Epidermal melanocyte (primary cell): ENCODE data around the gene METTL15.
"Not testable (repeated sequence)": the region's sequence is repeated elsewhere in the genome, so short reads cannot be mapped to it uniquely, and the experiment has no call there.

Experiments
- DNase-seq: peaks from one replicate; pipeline ENCODE4 v3.0.0; 2011; ENCODE audit warnings: low spot score; ENCODE audit not compliant: insufficient read length

Gene METTL15

GRCh38 chr11:28107750-28108618 is at the start of gene METTL15, which contains the start of gene KIF18A:
TSS of gene METTL15 (plus strand) at chr11:28108388. CDS start at chr11:28113335, 4,947 bp downstream.
TSS of gene KIF18A (minus strand) at chr11:28108156. CDS start at chr11:28097947, 10,209 bp downstream.
- DNase-seq = peak; percentile 65

- DNase-seq = no peak
Observed at GRCh38 chr11:28071305-28071704, 36.9 kb upstream of the METTL15 start.

GRCh38 chr11:28072321-28072720 is 35.9 kb upstream of the METTL15 start:
- no peak for DNase-seq

GRCh38 chr11:28077521-28077920 is 30.7 kb upstream of the METTL15 start:
- no peak for DNase-seq

GRCh38 chr11:28083118-28083517 is 25.1 kb upstream of the METTL15 start:
- no peak for DNase-seq

- no peak for DNase-seq
Observed at GRCh38 chr11:28086569-28086968, 21.6 kb upstream of the METTL15 start.

- not testable (repeated sequence) for DNase-seq
Observed at GRCh38 chr11:28087192-28087591, 21.0 kb upstream of the METTL15 start.

- not testable (repeated sequence) for DNase-seq
Observed at GRCh38 chr11:28087693-28088092, 20.5 kb upstream of the METTL15 start.

- DNase-seq = no peak
Observed at GRCh38 chr11:28089378-28089777, 18.8 kb upstream of the METTL15 start.

- DNase-seq = no peak
Observed at GRCh38 chr11:28090052-28090749, 18.0 kb upstream of the METTL15 start.

- no peak for DNase-seq
Observed at GRCh38 chr11:28092786-28093185, 15.4 kb upstream of the METTL15 start.

- DNase-seq = no peak
Observed at GRCh38 chr11:28098257-28098656, 9.9 kb upstream of the METTL15 start.

- DNase-seq = no peak
Observed at GRCh38 chr11:28099715-28100114, 8.5 kb upstream of the METTL15 start.

- no peak for DNase-seq
Observed at GRCh38 chr11:28100665-28101064, 7.5 kb upstream of the METTL15 start.

GRCh38 chr11:28102300-28102699 is 5.9 kb upstream of the METTL15 start:
- DNase-seq = not testable (repeated sequence)

GRCh38 chr11:28104425-28104824 is 3.8 kb upstream of the METTL15 start:
- no peak for DNase-seq

- DNase-seq = no peak
Observed at GRCh38 chr11:28104984-28105383, 3.2 kb upstream of the METTL15 start.

GRCh38 chr11:28105869-28106268 is 2.3 kb upstream of the METTL15 start:
- no peak for DNase-seq

GRCh38 chr11:28106353-28107043 is 1.7 kb upstream of the METTL15 start:
- DNase-seq = no peak

- no peak for DNase-seq
Observed at GRCh38 chr11:28107191-28107749, 918 bp upstream of the METTL15 start.

- DNase-seq = no peak
Observed at GRCh38 chr11:28108958-28109357, 770 bp downstream of the METTL15 start.
